Endothelial cell of umbilical vein (primary cell): ENCODE results near the gene CDH3. TPM values are rescaled to one million over a fixed set of nuclear protein-coding genes. Genes with fewer than 3 reads are reported as not detected.

Experiments
- BruUV-seq: library from RNA; stranded (reverse); fragments of 400-500 nt; replicated peaks from 2 replicates; lab custom pipeline; 2021; lab: Mats Ljungman, UMichigan
- CTCF ChIA-PET: fragments of 300-600, 350-600 bp; sonication (Branson Sonifier 250); formaldehyde crosslinking; loops from one replicate; lab custom pipeline; 2021; ENCODE audit warnings: antibody characterized with exemption, inconsistent platforms; lab: Charles Lee
- POLR2A ChIA-PET: fragments of 300-600, 350-600 bp; sonication (Branson Sonifier 250); formaldehyde crosslinking; loops from one replicate; lab custom pipeline; 2021; ENCODE audit warnings: antibody characterized with exemption, inconsistent platforms; lab: Charles Lee
- DNase-seq: peaks from one replicate; pipeline ENCODE4 v3.0.0-alpha.2; 2011; ENCODE audit warnings: low read depth, low spot score
- FAIRE-seq: peaks from 2 replicates; lab custom pipeline; 2011; peaks lifted over from hg19 to GRCh38; lab: Jason Lieb, UNC
- H2AFZ ChIP-seq: 2 replicates; pipeline ENCODE4 v1.6.0; 2012; ENCODE audit warnings: low read depth, low read length, control low read depth, inconsistent platforms
- H3K27ac ChIP-seq: 2 replicates; pipeline ENCODE4 v1.5.1; 2011; ENCODE audit warnings: low read depth, mild to moderate bottlenecking, control low read depth, low read length, moderate library complexity; ENCODE audit not compliant: insufficient read depth
- H3K27me3 ChIP-seq, 2 experiments: 2 replicates each; pipeline versions ENCODE4 v1.6.0 to v1.6.1; 2011; ENCODE audit warnings: low read length in 2 of 2, mixed read lengths in 1 of 2; ENCODE audit not compliant: control insufficient read depth in 2 of 2, insufficient read depth in 2 of 2
- H3K36me3 ChIP-seq, 2 experiments: 2 replicates in 1 of 2; 3 replicates in 1 of 2; pipeline ENCODE4 v1.5.1; 2011; ENCODE audit warnings: low read length in 2 of 2, mild to moderate bottlenecking in 1 of 2, moderate library complexity in 1 of 2; ENCODE audit not compliant: control insufficient read depth in 2 of 2, insufficient read depth in 2 of 2; ENCODE audit errors: extremely low read depth in 1 of 2
- H3K4me1 ChIP-seq: 3 replicates; pipeline ENCODE4 v1.5.1; 2011; ENCODE audit warnings: mild to moderate bottlenecking, low read length; ENCODE audit not compliant: control insufficient read depth, insufficient read depth; ENCODE audit errors: extremely low read depth
- H3K4me2 ChIP-seq: 2 replicates; pipeline ENCODE4 v1.6.1; 2011; ENCODE audit warnings: low read length, control low read depth, mixed read lengths; ENCODE audit not compliant: insufficient read depth
- H3K4me3 ChIP-seq, 3 experiments: fragments of 200-600 bp in 1 of 3; sonication (generic), shearing (Covaris generic) in 1 of 3; replicated peaks in 1 of 3; 2 replicates each; pipeline ENCODE4 v1.5.1; 2011 to 2016; ENCODE audit warnings: control low read depth in 3 of 3, low read length in 3 of 3, mild to moderate bottlenecking in 2 of 3, inconsistent platforms in 1 of 3, low read depth in 1 of 3, moderate library complexity in 1 of 3; ENCODE audit not compliant: insufficient read depth in 1 of 3
- H3K79me2 ChIP-seq: 2 replicates; pipeline ENCODE4 v1.6.0; 2012; ENCODE audit warnings: low read length, inconsistent platforms; ENCODE audit not compliant: control insufficient read depth, insufficient read depth
- H3K9ac ChIP-seq: replicated peaks from 2 replicates; pipeline ENCODE3; 2011; ENCODE audit warnings: low read length, control low read depth; ENCODE audit not compliant: insufficient read depth; ENCODE audit errors: extremely low read depth
- H3K9me1 ChIP-seq: replicated peaks from 3 replicates; pipeline ENCODE4 v1.6.0; 2011; ENCODE audit warnings: mild to moderate bottlenecking, low read length; ENCODE audit not compliant: control insufficient read depth, insufficient read depth; ENCODE audit errors: extremely low read depth
- H3K9me3 ChIP-seq: replicated peaks from 2 replicates; pipeline ENCODE4 v1.5.1; 2012; ENCODE audit warnings: low read length, inconsistent platforms; ENCODE audit not compliant: control insufficient read depth, insufficient read depth
- H4K20me1 ChIP-seq: replicated peaks from 2 replicates; pipeline ENCODE3; 2011; ENCODE audit warnings: mild to moderate bottlenecking, low read length; ENCODE audit not compliant: control insufficient read depth, insufficient read depth; ENCODE audit errors: extremely low read depth
- CTCF ChIP-seq, 2 donors: IDR thresholded peaks; 1 replicate in 1 of 2; 2 replicates in 1 of 2; pipeline ENCODE4 v1.5.1; 2011; ENCODE audit warnings: low read length in 2 of 2, mild to moderate bottlenecking in 2 of 2, moderate library complexity in 2 of 2, control low read depth in 1 of 2, inconsistent platforms in 1 of 2, low read depth in 1 of 2; ENCODE audit not compliant: insufficient read depth in 1 of 2; ENCODE audit errors: extremely low read depth in 1 of 2
- EZH2 ChIP-seq: IDR thresholded peaks from 2 replicates; pipeline ENCODE4 v1.6.1; 2012; ENCODE audit warnings: borderline replicate concordance, low read depth, mild to moderate bottlenecking, moderate library complexity, low read length, inconsistent platforms; ENCODE audit not compliant: severe bottlenecking
- FOS ChIP-seq: IDR thresholded peaks from 2 replicates; pipeline ENCODE4 v1.6.1; 2011; ENCODE audit warnings: mild to moderate bottlenecking, low read length, moderate library complexity, borderline replicate concordance; ENCODE audit not compliant: insufficient read depth
- GATA2 ChIP-seq: IDR thresholded peaks from 2 replicates; pipeline ENCODE4 v1.7.0; 2011; ENCODE audit warnings: low read depth, mild to moderate bottlenecking, moderate library complexity, mixed read lengths, low read length; ENCODE audit not compliant: insufficient read length, insufficient read depth
- JUN ChIP-seq: IDR thresholded peaks from 2 replicates; pipeline ENCODE4 v1.6.1; 2011; ENCODE audit warnings: borderline replicate concordance, low read depth; ENCODE audit not compliant: insufficient read length, insufficient read depth
- MAX ChIP-seq: IDR thresholded peaks from 2 replicates; pipeline ENCODE4 v1.6.1; 2011; ENCODE audit not compliant: insufficient read depth, insufficient read length
- MYC ChIP-seq: IDR thresholded peaks from one replicate; pipeline ENCODE4 v1.6.1; 2011; ENCODE audit warnings: mild to moderate bottlenecking, low read depth, low read length
- POLR2A ChIP-seq: IDR thresholded peaks from 2 replicates; pipeline ENCODE4 v1.6.1; 2012; ENCODE audit warnings: low read depth, mild to moderate bottlenecking, control low read depth, low read length
- POLR2AphosphoS5 ChIP-seq: IDR thresholded peaks from 2 replicates; pipeline ENCODE4 v1.6.1; 2012; ENCODE audit warnings: low read depth, mild to moderate bottlenecking, control low read depth, low read length, moderate library complexity; ENCODE audit not compliant: insufficient read depth
- dilution Hi-C: fragments of 300-500 bp; cut with MboI; formaldehyde crosslinking; loops from one replicate; pipeline ENCODE4 v1.15.0; 2019; ENCODE audit warnings: low sequenced_read_pairs; ENCODE audit not compliant: extremely low pct_ligation_motif_present
- intact Hi-C: fragments of 100-400 bp; cut with micrococcal nuclease; formaldehyde crosslinking; loops from one replicate; pipeline ENCODE4 v1.10.0; 2022
- polyA plus RNA-seq, 4 experiments: library from polyadenylated mRNA; depleted of rRNA in 3 of 4; stranded (reverse) in 3 of 4; unstranded in 1 of 4; fragments of >200 nt; gene quantifications; 2 replicates each; pipeline versions ENCODE4 v1.2.1 to v1.2.3, GENCODE V29; 2011 to 2012; ENCODE audit warnings: missing spikeins in 1 of 4
- total RNA-seq: library from RNA; stranded (reverse); gene quantifications from 2 replicates; pipeline ENCODE4 v1.2.3, GENCODE V29; 2021

The CDH3 gene
- total and polyA plus RNA-seq, 2 donors (not counting 3 experiments of a cell fraction or from before 2014, with no cell fraction given): 0.03 TPM; not detected in 1

- no peak for TF ChIP-seq POLR2AphosphoS5
- no peak for TF ChIP-seq EZH2
- no peak for TF ChIP-seq CTCF (IDR thresholded peaks at IDR 0.05; ENCODE audit: extremely low read depth in 1 of 2, insufficient read depth in 1 of 2, low read depth in 1 of 2, low read length in 2 of 2)
- no peak for TF ChIP-seq FOS
- no peak for TF ChIP-seq JUN
- TF ChIP-seq MYC: no peak
- TF ChIP-seq POLR2A: no peak
- TF ChIP-seq MAX: no peak
- no peak for TF ChIP-seq GATA2
- no peak overlapping the region for H3K9ac ChIP-seq
- no peaks in the 10 kb centered on the region for H3K9me3 ChIP-seq
- dilution Hi-C loops: no loop called here
- no peaks in the 10 kb centered on the region for H3K4me1 ChIP-seq
- H4K20me1 ChIP-seq: no peaks in the 10 kb centered on the region
- H3K4me2 ChIP-seq: no peak overlapping the region
- no peaks in the 10 kb centered on the region for H3K36me3 ChIP-seq
- no peak overlapping the region for H2AFZ ChIP-seq
- POLR2A ChIA-PET: no interaction called here
- no peaks in the 10 kb centered on the region for H3K79me2 ChIP-seq
- FAIRE-seq (no peak), DNase-seq (no peak)
- CTCF ChIA-PET: no interaction called here
- intact Hi-C loops: no loop called here
- H3K27me3 ChIP-seq: peaks cover 27 to 30% of the 10 kb centered on the region in 2 experiments
- H3K4me3 ChIP-seq: no peak overlapping the region
- no peak overlapping the region for H3K27ac ChIP-seq
- BruUV-seq: no TSS peak
- H3K9me1 ChIP-seq: no peaks in the 10 kb centered on the region
Observed at GRCh38 chr16:68736561-68736960, 91.5 kb downstream of the CDH3 start.
